Progenitor cell of endocrine pancreas (in vitro differentiated cells): ENCODE measurements around the gene M1AP. TPM values are rescaled to one million over a fixed set of nuclear protein-coding genes. Genes with fewer than 3 reads are reported as not detected.

Experiments
- DNase-seq: peaks from one replicate; pipeline ENCODE4 v3.0.0; 2021; ENCODE audit warnings: low spot score; ENCODE audit not compliant: unreplicated experiment
- H3K27ac Mint-ChIP-seq: 2 replicates; pipeline ENCODE4 v1.8.0; 2021; ENCODE audit warnings: mild to moderate bottlenecking, moderate library complexity, mixed read lengths
- H3K27me3 Mint-ChIP-seq: 2 replicates; pipeline ENCODE4 v1.8.0; 2021; ENCODE audit warnings: mixed read lengths
- H3K36me3 Mint-ChIP-seq: 2 replicates; pipeline ENCODE4 v1.8.0; 2022; ENCODE audit warnings: mixed read lengths; ENCODE audit not compliant: insufficient read depth
- H3K4me1 Mint-ChIP-seq: 2 replicates; pipeline ENCODE4 v1.8.0; 2021; ENCODE audit warnings: low read depth, mixed read lengths
- H3K4me3 Mint-ChIP-seq: 2 replicates; pipeline ENCODE4 v1.8.0; 2021; ENCODE audit warnings: low read depth, mild to moderate bottlenecking, moderate library complexity, mixed read lengths
- H3K9me3 Mint-ChIP-seq: 2 replicates; pipeline ENCODE4 v1.8.0; 2021; ENCODE audit warnings: low read depth, mixed read lengths
- total RNA-seq: library from RNA; stranded (reverse); gene quantifications from 2 replicates; pipeline ENCODE4 v1.2.1, GENCODE V29; 2021
- TF ChIP-seq, protein P1 (sequence below): fragments of 200-600 bp; sonication (generic); IDR thresholded peaks from one replicate; pipeline ENCODE4 v1.5.0; 2021; ENCODE audit warnings: antibody characterized with exemption, mild to moderate bottlenecking; ENCODE audit not compliant: unreplicated experiment

The M1AP gene
- total RNA-seq, 1 donor from 2014 or later, result 2.5 TPM

DNA sequence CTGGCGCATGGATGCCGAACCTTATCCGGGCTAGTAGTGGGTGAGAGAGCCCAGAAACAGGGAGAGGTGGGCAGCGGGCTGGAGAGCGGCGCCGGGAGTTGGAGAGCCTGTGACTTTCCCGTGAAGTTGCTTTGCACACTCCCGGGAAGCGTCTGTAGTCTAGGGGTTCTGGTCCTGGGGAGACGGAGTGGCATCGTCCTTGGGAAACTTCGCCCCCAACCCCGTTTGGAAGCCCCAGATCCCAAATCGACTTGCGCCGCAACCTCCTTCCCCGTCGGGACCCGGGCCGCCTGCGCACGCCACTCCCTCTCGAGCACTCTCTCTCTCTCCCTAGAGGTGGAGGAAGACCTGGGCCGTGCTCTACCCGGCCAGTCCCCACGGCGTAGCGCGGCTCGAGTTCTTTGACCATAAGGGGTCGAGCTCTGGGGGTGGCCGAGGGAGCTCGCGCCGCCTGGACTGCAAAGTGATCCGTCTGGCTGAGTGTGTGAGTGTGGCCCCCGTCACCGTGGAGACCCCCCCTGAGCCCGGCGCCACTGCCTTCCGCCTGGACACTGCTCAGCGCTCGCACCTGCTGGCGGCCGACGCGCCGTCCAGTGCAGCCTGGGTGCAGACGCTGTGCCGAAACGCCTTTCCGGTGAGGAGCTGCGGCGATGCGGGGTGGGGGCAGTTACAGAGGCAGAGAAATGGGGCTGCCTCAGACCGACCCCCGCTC, 93.2 kb downstream of the M1AP start:
- H3K27ac Mint-ChIP-seq, result peak overlapping the region; percentile 96
- DNase-seq, result peak; percentile 44
- peaks cover 16% of the 10 kb centered on the region for H3K4me1 Mint-ChIP-seq
- H3K36me3 Mint-ChIP-seq, result no peaks in the 10 kb centered on the region
- TF ChIP-seq, protein P1, sequence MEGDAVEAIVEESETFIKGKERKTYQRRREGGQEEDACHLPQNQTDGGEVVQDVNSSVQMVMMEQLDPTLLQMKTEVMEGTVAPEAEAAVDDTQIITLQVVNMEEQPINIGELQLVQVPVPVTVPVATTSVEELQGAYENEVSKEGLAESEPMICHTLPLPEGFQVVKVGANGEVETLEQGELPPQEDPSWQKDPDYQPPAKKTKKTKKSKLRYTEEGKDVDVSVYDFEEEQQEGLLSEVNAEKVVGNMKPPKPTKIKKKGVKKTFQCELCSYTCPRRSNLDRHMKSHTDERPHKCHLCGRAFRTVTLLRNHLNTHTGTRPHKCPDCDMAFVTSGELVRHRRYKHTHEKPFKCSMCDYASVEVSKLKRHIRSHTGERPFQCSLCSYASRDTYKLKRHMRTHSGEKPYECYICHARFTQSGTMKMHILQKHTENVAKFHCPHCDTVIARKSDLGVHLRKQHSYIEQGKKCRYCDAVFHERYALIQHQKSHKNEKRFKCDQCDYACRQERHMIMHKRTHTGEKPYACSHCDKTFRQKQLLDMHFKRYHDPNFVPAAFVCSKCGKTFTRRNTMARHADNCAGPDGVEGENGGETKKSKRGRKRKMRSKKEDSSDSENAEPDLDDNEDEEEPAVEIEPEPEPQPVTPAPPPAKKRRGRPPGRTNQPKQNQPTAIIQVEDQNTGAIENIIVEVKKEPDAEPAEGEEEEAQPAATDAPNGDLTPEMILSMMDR, result peak; percentile 8
- H3K27me3 Mint-ChIP-seq, result peaks cover 19% of the 10 kb centered on the region
- H3K4me3 Mint-ChIP-seq, result peak overlapping the region; percentile 88
- H3K9me3 Mint-ChIP-seq, result no peaks in the 10 kb centered on the region

DNA sequence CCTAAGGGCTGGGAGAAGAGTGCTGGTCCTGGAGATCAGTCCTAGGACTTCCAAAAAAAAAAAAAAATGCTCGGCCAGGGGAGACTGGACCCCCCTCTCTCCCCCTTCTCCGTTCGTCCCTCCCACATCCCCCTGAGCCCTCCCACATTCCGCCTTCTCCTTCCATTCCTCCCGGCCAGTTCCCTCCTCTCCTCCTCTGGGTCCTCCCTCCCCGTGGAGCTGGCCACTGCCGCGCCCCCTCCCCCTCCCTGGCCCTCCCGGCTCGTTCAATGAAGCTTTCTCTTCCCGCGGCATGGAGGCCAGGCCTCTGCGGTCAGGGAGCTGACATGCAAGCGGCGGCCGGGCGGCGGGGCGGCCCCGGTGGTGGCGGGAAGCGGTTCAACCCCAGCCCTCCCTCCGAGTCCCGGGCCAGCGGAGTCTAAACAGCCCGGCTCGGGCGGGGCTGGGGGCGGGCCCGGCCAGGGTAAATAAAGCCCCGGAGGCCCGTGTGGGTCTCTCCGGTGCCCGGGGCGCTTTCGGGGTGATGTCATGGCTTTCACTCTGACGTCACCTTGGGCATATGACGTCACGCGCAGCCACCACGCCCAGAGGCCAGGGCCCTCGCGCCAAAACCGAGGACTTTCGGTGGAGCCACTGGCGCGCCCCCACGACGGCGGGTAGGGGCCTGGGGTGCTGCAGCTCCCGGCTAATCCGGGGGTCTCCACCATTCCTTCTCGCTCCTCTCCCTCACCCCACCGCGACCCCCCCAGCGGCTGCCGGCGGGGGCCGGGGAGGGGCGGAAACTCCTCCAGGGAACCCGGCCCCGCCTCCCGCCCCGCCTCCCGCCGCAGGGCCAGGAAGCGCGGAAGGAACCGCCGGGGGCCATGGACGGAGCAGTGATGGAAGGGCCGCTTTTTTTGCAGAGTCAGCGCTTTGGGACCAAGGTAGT, 94.0 kb downstream of the M1AP start, which contains the start of the genes DOK1 and LOXL3:
Gene DOK1 (plus strand): TSS at position 829 of the 928 bp plus-strand sequence. CDS start 35 bp downstream, at position 864.
Gene LOXL3 (minus strand): TSS at position 51 of the 928 bp plus-strand sequence. CDS start 1,308 bp downstream, outside the sequence.
- H3K27me3 Mint-ChIP-seq, result peaks cover 19% of the 10 kb centered on the region
- DNase-seq, result peak; percentile 82
- peak within 1 kb of the TSS; percentile 97 for H3K27ac Mint-ChIP-seq
- TF ChIP-seq, protein P1, result no peak
- no peaks in the 10 kb centered on the region for H3K36me3 Mint-ChIP-seq
- no peaks in the 10 kb centered on the region for H3K9me3 Mint-ChIP-seq
- H3K4me1 Mint-ChIP-seq, result peaks cover 18% of the 10 kb centered on the region
- peak within 1 kb of the TSS; percentile 88 for H3K4me3 Mint-ChIP-seq

DNA sequence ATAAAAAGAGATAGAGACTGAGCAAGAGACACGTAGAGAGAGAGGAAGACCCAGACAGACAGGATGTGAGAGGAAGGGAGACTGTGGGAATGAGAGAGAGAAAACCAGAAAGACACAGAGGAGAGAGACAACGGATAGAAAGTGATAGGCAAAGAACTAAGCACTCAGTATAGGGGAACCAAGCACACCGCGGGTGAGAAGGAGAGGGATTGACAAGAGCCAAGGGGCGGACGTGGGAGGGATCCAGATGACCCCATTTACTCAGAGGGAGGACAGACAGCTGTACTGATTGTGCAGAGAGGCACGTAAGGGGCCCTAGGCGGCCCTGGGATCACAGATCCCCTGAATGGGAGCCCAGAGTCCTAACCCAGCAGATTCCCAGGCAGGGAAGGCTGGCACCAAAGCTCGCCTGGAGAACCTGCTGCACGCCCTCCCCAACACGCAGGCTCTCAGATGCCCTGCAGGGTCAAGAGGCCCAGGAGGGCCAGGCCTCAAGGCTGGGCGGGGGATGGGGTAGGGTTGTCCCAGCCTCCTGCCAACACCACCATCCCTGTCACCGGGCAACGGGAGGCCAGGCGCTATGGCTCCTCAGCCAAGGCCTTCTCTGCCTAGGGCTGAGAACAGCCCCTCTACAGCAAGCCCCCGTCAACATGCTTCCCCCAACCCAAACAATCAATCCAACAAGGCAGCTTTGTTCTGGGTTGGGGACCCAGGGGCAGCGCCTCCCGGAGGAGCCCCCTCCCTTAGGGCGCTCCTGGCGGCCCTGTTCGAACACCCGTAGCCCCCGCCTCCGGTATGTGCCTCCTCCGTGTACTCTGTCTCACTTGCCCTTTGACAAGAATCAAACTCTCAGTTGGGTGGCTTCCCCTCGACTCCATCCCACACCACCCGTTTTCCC, 95.0 kb downstream of the M1AP start:
- peaks cover 16% of the 10 kb centered on the region for H3K4me1 Mint-ChIP-seq
- DNase-seq, result no peak
- no peaks in the 10 kb centered on the region for H3K36me3 Mint-ChIP-seq
- TF ChIP-seq, protein P1, result no peak
- H3K27me3 Mint-ChIP-seq, result peaks cover 23% of the 10 kb centered on the region
- peak overlapping the region; percentile 97 for H3K27ac Mint-ChIP-seq
- H3K4me3 Mint-ChIP-seq, result peak overlapping the region; percentile 84
- H3K9me3 Mint-ChIP-seq, result no peaks in the 10 kb centered on the region

DNA sequence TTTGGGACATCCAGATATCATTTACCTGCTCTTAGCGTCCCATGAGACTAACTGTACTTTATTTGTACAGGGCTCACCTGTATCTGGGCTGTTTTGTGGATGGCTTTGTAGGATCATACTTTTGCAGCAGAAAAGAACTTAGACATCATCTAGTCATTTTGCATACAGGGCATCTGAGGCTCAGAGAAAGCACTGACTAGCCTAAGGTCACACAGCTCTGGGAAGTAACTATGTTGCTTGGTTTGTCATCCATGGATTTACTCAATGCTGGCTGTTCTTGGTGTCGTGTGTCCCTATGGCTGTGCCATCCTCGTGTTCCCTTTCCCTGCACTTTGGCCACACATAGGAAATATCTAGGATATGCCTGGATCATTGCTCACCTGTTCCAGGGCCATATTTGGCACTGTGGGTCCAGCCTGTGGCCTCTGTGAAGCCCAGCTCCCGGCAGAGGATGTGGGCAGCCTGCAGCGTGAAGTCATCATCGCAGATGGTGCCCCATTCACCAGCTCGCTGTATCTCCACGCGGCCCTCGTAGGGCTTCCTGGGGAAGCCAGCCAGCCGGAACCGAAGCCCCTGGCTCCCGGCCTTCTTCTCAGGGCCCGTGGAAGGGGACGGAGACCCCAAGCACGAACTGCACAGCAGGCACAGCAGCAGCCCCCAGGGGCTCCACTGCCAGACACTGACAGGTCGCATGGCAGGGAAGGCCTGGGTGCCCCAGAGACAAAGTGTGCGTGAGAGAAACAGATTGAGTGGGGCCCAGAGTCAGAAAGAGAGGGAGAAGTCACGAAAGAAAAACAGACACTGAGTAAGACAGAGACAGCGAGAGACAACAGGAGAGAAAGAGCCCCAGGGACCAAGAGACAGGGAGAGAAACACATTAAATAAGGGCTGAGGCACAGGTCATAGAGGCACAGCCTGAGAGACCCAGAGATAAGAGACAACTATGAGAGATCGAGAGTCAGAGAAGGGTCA, 95.9 kb downstream of the M1AP start:
- Mint-ChIP-seq H3K4me1 (peaks cover 16% of the 10 kb centered on the region), H3K27me3 (peaks cover 30% of the 10 kb centered on the region), H3K4me3 (peak overlapping the region; percentile 54), H3K36me3 (no peaks in the 10 kb centered on the region), H3K9me3 (no peaks in the 10 kb centered on the region), H3K27ac (peak overlapping the region; percentile 22)
- TF ChIP-seq, protein P1, result no peak
- DNase-seq, result no peak
